ENCODE results near the gene MCM7. TPM values are rescaled to one million over a fixed set of nuclear protein-coding genes. Genes with fewer than 3 reads are reported as not detected.
A peak's percentile ranks its signal among the peaks of the same experiment; 100 is the strongest.

Gene MCM7
- total RNA-seq, 2 experiments from 2014 or later: 54.5 to 56.0 TPM

DNA sequence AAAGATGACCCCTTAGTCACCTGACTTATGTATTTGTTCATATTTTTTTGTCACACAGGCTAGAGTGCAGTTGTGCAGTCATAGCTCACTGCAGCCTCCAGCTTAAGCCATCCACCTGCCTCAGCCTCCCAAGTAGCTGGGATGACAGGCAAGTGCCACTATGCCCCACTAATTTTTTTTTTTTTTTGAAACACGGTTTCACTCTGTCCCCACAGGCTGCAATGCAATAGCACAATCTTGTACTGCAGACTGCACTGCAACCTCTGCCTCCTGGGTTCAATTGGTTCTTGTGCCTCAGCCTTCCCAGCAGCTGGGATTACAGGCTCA, 27.4 kb upstream of the MCM7 start:
- Histone ChIP-seq H3K9me3 (ENCODE audit: control insufficient read depth in 1 of 2, insufficient read depth in 1 of 2, low read length in 2 of 2) (no peaks in the 10 kb centered on the region), H3K27me3 (ENCODE audit: control insufficient read depth in 1 of 2, insufficient read depth in 2 of 2, low read length in 2 of 2) (no peaks in the 10 kb centered on the region), H3K4me3 (ENCODE audit: low read length) (no peak overlapping the region), H3K27ac (ENCODE audit: low read depth in 1 of 2, low read length in 2 of 2) (no peak overlapping the region), H3K4me1 (ENCODE audit: insufficient read depth, low read length) (peaks cover 44% of the 10 kb centered on the region), H3K36me3 (ENCODE audit: insufficient read depth, low read length) (peaks cover 13% of the 10 kb centered on the region)
- H3K9me3 Mint-ChIP-seq: no peaks in the 10 kb centered on the region
- H3K4me3 Mint-ChIP-seq: peak overlapping the region; percentile 87
- POLR2A ChIA-PET: interaction anchor here (1.0 to 3.7 kb wide), 6 partner anchors 8 to 135 kb away, joined by 3 to 29 read pairs (median 8); partner anchors contain the start of genes AP4M1, CNPY4, LAMTOR4 and MCM7
- H3K36me3 Mint-ChIP-seq (ENCODE audit: low read depth): peaks cover 21% of the 10 kb centered on the region
- intact Hi-C loops (cut with DNase I, micrococcal nuclease): no loop called here
- no peaks in the 10 kb centered on the region for H3K27me3 Mint-ChIP-seq
- peaks cover 36% of the 10 kb centered on the region for H3K4me1 Mint-ChIP-seq (ENCODE audit: low read depth)
- ATAC-seq (ENCODE audit: poor library complexity): no peak
- TF ChIP-seq, protein P1, sequence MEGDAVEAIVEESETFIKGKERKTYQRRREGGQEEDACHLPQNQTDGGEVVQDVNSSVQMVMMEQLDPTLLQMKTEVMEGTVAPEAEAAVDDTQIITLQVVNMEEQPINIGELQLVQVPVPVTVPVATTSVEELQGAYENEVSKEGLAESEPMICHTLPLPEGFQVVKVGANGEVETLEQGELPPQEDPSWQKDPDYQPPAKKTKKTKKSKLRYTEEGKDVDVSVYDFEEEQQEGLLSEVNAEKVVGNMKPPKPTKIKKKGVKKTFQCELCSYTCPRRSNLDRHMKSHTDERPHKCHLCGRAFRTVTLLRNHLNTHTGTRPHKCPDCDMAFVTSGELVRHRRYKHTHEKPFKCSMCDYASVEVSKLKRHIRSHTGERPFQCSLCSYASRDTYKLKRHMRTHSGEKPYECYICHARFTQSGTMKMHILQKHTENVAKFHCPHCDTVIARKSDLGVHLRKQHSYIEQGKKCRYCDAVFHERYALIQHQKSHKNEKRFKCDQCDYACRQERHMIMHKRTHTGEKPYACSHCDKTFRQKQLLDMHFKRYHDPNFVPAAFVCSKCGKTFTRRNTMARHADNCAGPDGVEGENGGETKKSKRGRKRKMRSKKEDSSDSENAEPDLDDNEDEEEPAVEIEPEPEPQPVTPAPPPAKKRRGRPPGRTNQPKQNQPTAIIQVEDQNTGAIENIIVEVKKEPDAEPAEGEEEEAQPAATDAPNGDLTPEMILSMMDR (IDR thresholded peaks at IDR 0.05): no peak
- DNase-seq: no peak
- CTCF ChIA-PET: interaction anchor here (0.7 to 1.2 kb wide), 2 partner anchors 27 to 53 kb away, joined by 3 read pairs; no protein-coding TSS in a partner anchor
- H3K27ac Mint-ChIP-seq: peak overlapping the region; percentile 80

DNA sequence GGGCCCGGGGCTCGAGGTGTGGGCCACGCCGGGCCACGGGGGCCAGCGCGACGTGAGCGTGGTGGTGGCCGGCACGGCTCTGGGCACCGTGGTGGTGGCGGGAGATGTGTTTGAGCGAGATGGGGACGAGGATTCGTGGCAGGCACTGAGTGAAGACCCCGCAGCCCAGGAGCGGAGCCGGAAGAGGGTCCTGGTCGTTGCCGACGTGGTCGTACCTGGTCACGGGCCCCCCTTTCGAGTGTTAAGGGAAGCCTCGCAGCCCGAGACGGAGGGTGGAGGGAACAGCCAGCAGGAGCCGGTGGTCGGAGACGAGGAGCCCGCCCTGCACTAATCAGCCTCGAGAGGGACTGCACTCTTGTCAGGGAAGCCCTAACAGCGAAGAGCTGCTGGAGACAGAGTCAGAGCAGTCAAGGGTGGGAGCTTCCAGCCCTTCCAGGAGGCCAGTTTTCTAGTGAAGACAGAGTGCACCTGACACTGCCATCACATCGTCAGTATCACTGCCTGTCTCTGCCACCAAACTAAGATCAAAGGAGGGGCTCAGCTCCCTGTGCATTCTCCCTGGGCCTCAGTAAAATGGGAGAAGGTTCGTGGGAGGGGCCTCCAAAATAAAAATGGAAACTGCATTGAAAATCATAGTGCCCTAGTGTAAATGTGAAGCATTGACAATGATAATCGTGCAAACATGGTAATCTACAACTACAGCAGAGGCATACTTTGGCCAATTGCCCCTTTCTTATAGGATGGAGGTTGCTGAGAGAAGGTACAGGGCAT, 26.9 kb upstream of the MCM7 start:
- peak overlapping the region; percentile 80 for H3K27ac Mint-ChIP-seq
- DNase-seq (peak in 10 of 14 experiments; percentile 5 to 53 (median 23)), ATAC-seq (ENCODE audit: poor library complexity) (no peak)
- H3K4me1 Mint-ChIP-seq (ENCODE audit: low read depth): peaks cover 36% of the 10 kb centered on the region
- H3K4me3 Mint-ChIP-seq: peak overlapping the region; percentile 87
- no peaks in the 10 kb centered on the region for H3K9me3 ChIP-seq (ENCODE audit: control insufficient read depth in 1 of 2, insufficient read depth in 1 of 2, low read length in 2 of 2)
- peaks cover 44% of the 10 kb centered on the region for H3K4me1 ChIP-seq (ENCODE audit: insufficient read depth, low read length)
- no peaks in the 10 kb centered on the region for H3K9me3 Mint-ChIP-seq
- ChIA-PET CTCF (interaction anchor here (0.7 kb wide), 1 partner anchor 28 kb away, joined by 3 read pairs; no protein-coding TSS in a partner anchor), POLR2A (interaction anchor here (1.0 to 3.7 kb wide), 5 partner anchors 8 to 134 kb away, joined by 3 to 29 read pairs (median 11); partner anchors contain the start of genes AP4M1, CNPY4, LAMTOR4 and MCM7)
- H3K27me3 ChIP-seq (ENCODE audit: control insufficient read depth in 1 of 2, insufficient read depth in 2 of 2, low read length in 2 of 2): no peaks in the 10 kb centered on the region
- no peaks in the 10 kb centered on the region for H3K27me3 Mint-ChIP-seq
- peak overlapping the region; percentile 96 for H3K4me3 ChIP-seq (ENCODE audit: low read length)
- TF ChIP-seq, protein P1 (IDR thresholded peaks at IDR 0.05): no peak
- peaks cover 13% of the 10 kb centered on the region for H3K36me3 ChIP-seq (ENCODE audit: insufficient read depth, low read length)
- H3K36me3 Mint-ChIP-seq (ENCODE audit: low read depth): peaks cover 24% of the 10 kb centered on the region
- H3K27ac ChIP-seq (ENCODE audit: low read depth in 1 of 2, low read length in 2 of 2): peak overlapping the region in 1 of 2 donors; percentile 96
- intact Hi-C loops (cut with DNase I, micrococcal nuclease): loop anchor here (1.0 to 2.0 kb wide), 3 partner anchors 9 to 47 kb away; partner anchors contain the start of genes AP4M1 (in 2 of the 2), CNPY4 (in 2 of the 2), MCM7 (in 2 of the 2) and TAF6 (in 2 of the 2)

DNA sequence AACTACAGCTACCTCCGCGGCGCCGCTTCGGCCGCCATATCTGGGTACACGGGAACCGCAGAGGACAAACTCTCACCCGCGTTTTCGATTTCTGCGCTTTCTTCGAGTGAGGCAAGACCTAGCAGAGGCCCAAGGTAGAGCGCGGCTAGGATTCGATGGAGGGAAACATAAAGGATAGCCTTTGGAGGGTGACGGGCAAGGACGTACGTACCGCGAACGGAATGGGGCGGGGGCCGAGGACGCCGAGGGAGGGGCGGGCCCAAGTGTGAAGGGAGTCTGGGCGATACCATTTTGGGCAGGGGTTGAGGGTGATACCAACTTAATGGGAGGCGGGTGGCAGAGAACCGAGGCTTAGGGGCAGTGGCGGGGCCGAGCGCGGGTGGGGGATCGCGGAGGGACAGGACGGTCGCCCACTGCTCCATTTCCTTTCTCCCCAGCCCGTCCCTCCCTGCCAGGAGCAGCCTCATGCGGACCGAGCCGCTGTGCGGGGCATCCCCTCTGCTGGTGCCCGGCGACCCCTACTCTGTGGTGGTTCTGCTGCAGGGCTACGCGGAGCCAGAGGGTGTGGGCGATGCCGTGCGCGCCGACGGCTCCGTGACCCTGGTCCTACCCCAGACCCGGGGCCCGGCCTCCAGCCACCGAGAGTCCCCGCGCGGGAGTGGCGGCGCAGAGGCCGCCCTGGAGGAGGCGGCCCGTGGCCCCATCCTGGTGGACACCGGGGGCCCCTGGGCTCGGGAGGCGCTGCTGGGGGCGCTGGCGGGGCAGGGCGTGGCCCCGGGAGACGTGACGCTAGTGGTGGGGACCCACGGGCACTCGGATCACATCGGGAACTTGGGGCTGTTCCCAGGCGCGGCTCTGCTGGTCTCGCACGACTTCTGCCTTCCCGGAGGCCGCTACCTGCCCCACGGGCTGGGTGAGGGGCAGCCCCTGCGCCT, 26.0 kb upstream of the MCM7 start, which contains the start of gene MBLAC1:
Gene MBLAC1, plus strand, starts transcription at position 37 of the 935 bp plus-strand sequence. Its CDS starts 429 bp downstream, at position 466.
- Histone ChIP-seq H3K27ac (ENCODE audit: low read depth in 1 of 2, low read length in 2 of 2) (peak within 1 kb of the TSS; percentile 96 to 99), H3K36me3 (ENCODE audit: insufficient read depth, low read length) (peaks cover 20% of the 10 kb centered on the region), H3K27me3 (ENCODE audit: control insufficient read depth in 1 of 2, insufficient read depth in 2 of 2, low read length in 2 of 2) (no peaks in the 10 kb centered on the region), H3K9me3 (ENCODE audit: control insufficient read depth in 1 of 2, insufficient read depth in 1 of 2, low read length in 2 of 2) (no peaks in the 10 kb centered on the region), H3K4me1 (ENCODE audit: insufficient read depth, low read length) (peaks cover 39% of the 10 kb centered on the region), H3K4me3 (ENCODE audit: low read length) (peak within 1 kb of the TSS; percentile 96)
- H3K4me1 Mint-ChIP-seq (ENCODE audit: low read depth): peaks cover 31% of the 10 kb centered on the region
- H3K4me3 Mint-ChIP-seq: peak within 1 kb of the TSS; percentile 100
- DNase-seq (peak; percentile 87 to 97 (median 91)), ATAC-seq (ENCODE audit: poor library complexity) (peak; percentile 80)
- H3K36me3 Mint-ChIP-seq (ENCODE audit: low read depth): peaks cover 28% of the 10 kb centered on the region
- TF ChIP-seq, protein P1 (IDR thresholded peaks at IDR 0.05): no peak
- POLR2A ChIA-PET: interaction anchor here (0.6 to 3.3 kb wide), 27 partner anchors 11 to 547 kb away, joined by 3 to 58 read pairs (median 4); partner anchors contain the start of genes AP4M1, COPS6, LAMTOR4 and MCM7
- H3K27me3 Mint-ChIP-seq: no peaks in the 10 kb centered on the region
- intact Hi-C loops (cut with DNase I, micrococcal nuclease): loop anchor here (1.0 to 2.0 kb wide), 3 partner anchors 8 to 46 kb away; partner anchors contain the start of genes AP4M1 (in 2 of the 2), CNPY4 (in 2 of the 2), MCM7 (in 2 of the 2) and TAF6 (in 2 of the 2)
- CTCF ChIA-PET: interaction anchor here (1.1 to 1.3 kb wide), 2 partner anchors 26 to 50 kb away, joined by 3 to 5 read pairs; partner anchors contain the start of genes AP4M1, GPC2, MCM7 and STAG3
- H3K27ac Mint-ChIP-seq: peak within 1 kb of the TSS; percentile 100
- no peaks in the 10 kb centered on the region for H3K9me3 Mint-ChIP-seq

Measured in CD4-positive, alpha-beta T cell (primary cell).